UCSD-AML1 (cell line): ENCODE results near the gene MAU2.
A peak's percentile ranks its signal among the peaks of the same experiment; 100 is the strongest.

ENCODE experiments used
- DNase-seq: peaks from one replicate; lab custom pipeline; 2025; ENCODE audit not compliant: unreplicated experiment; lab: John Stamatoyannopoulos, UW

Gene MAU2

GRCh38 chr19:19406878-19407632 lies 86.4 kb downstream of the MAU2 start:
- peak; percentile 59 for DNase-seq

GRCh38 chr19:19407633-19407930 lies 87.0 kb downstream of the MAU2 start:
- no peak for DNase-seq
